HG02840 (cell line): ENCODE measurements around the gene CFAP298.

Source experiments
- ATAC-seq: cut with Tn5 transposase; IDR thresholded peaks from one replicate; pipeline ENCODE4 v1.9.1; 2021; ENCODE audit warnings: mild to moderate bottlenecking, moderate library complexity, moderate number of reproducible peaks; ENCODE audit not compliant: unreplicated experiment, low FRiP score

Gene CFAP298

GRCh38 chr21:32602099-32602498, 10.1 kb downstream of the CFAP298 start:
- no peak for ATAC-seq

DNA sequence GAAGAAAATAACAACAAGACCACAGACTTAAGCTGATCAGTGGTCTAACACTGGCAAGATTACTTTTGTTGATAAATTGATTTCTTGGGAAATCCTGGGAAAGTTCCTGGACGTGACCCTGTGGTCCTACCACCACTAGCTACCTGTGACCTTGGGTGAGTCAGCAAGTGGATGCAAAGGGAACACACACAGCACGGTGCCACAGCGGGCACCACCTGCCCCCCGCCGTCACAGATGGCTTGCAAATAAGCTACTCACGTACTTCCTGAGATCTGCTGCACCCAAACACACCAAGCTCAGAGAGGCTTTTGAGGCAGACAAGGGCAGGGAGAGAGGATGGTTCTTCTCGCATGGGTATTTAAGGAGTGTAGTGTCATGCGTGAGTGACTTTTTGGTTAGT, 12.7 kb downstream of the CFAP298 start:
- no peak for ATAC-seq

GRCh38 chr21:32599091-32599490, 13.1 kb downstream of the CFAP298 start:
- no peak for ATAC-seq

DNA sequence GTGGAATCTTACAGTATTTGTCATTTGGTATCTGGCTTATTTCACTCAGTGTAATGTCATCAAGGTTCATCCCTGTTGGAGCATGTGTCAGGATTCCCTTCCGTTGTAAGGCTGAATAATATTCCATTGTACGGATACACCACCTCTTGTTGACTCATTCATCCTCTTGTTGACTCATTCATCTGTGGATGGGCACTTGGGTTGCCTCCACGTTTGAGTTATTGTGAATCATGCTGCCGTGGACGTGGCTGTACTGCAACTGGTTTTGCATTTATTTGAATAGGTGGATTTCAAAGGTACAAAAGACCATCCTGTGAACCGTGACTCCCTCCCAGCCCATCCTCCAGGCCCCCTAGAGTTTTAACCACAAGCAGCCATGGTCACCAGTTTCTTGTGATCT, 15.0 kb downstream of the CFAP298 start:
- no peak for ATAC-seq

DNA sequence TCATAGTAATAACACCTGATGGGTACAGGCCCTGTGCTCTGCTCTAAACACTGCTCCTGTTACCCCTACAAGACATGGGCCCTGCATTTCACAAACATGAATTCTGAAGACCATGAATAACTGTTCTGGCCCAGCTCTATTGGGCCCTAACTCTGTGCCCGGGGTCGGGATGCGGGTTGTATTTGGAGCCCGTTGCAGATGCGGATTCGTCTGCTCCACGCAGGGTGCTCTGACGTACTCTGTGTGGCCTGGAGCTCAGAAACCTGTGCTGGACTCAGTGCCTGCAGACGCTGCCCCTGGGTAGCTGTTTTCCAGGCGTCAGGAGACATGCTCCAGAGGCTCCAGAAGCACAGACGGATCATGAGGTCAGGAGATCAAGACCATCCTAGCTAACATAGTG, 16.7 kb downstream of the CFAP298 start:
- no peak for ATAC-seq

- no peak for ATAC-seq
Observed at GRCh38 chr21:32593690-32594089, 18.5 kb downstream of the CFAP298 start.

DNA sequence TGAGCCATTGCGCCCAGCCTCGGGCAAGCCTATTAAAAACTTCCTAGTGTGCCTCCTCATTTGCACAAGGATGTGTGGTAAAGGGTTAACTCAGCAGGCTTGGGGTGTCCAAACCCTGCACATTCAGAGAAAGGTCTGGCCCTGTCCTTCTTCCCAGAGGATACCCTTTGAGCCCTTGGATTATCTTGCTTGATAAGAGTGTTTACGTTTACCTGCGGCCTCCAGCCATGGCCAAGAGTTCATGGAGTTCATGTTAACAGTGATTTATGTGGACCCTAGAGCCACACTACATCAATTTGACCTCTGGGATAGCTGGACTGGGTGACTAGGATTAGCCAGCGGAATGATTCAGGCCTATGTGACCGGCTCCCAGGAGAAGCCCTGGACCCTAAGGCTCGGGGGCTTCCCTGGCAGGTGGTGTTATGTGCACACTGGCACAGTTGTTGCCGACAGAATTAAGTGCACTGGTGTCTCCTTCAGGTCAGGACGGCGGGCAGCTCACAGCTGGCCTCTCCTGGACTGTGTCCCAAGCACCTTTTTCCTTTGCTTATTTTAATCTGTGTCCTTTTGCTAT, 19.2 kb downstream of the CFAP298 start:
- ATAC-seq: no peak

DNA sequence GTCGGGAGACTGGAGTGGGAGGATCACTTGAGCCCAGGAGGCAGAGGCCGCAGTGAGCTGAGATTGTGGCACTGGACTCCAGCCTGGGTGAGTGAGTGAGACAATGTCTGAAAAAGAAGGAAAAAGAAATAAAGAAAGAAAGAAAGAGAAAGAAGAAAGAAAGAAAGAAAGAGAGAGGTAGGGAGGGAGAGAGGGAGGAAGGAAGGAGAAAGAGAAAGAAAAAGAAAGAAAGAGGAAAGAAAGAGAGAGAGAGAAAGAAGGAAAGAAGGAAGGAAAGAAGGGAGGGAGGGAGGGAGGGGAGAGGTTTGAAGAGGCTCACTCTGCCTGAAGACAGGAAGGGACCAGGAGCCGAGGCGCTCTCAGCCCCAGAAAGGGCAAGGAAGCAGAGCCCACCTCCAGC, 22.0 kb downstream of the CFAP298 start:
- ATAC-seq: no peak

- ATAC-seq: no peak
Observed at GRCh38 chr21:32587651-32588050, 24.5 kb downstream of the CFAP298 start.

DNA sequence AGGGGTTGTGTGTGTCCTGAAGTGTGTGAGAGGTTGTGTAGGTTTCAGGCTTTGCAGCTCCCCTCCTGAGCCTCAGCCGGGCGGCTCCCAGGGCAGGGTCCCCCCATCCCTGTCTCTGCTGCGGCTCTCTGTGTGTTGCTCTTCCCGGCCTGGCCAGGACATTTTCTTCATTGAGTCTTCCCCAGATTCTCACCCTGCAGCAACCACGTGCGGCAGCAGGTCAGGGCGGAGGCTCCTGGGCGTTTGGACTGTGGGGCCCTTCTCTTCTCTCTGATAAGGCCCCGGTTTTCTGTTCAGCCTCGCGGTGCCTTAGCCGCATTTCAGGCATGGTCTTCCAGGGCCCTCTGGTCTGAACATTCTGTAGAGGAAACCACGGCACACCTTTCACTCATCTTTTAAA, 25.1 kb downstream of the CFAP298 start:
- ATAC-seq: no peak

DNA sequence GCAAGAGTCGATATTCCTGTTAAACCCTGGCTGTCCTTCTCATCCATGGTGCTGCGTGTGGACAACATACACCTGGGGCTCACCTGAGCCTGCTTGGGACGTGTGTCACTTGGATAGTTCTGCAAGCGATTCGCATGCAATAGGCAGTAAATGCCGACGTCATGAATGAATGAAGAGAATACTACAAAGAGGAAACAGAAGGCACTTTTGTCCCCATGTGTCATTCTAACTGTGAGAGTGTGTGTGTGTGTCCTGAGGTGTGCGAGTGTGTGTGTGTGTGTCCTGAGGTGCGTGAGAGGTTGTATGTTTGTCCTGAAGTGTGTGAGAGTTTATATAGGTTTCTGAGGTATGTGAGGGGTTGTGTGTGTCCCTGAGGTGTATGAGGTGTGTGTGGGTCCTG, 26.2 kb downstream of the CFAP298 start:
- no peak for ATAC-seq

DNA sequence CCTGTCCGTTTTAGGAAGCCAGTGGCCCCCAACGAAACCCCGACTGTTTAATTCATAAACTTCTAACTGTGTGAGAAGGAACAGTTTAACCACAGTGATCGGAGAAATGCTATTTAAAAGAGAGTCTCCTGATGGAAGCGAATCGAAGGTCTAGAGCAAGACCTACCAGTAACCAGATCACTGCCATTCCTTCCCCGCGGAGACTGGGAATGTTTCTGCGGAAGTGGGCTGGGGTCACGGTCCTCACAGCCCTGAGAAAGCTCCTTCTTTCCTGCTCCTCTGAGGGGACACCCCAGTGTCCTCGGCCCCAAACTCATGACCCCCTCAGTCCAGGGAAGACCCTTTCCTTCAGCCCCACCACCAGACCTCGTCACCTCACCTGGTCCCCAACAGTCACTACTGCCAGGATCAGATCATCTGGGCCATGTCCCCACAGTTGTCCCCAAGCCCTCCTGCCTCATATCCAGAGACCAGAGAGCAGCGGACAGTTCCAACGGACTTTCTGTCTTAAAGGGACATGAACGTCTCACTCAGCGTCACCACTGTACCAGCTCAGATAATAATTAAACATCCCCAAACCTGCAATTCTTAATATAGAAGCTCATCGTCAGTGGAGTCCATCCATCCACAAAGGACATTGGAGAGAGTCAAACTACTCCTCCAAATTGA, 27.0 kb downstream of the CFAP298 start, which contains the start of gene TCP10L:
TCP10L (minus strand) TSS at position 482 of the 669 bp plus-strand sequence. CDS start 1,219 bp downstream, outside the sequence.
- ATAC-seq: no peak

- no peak for ATAC-seq
Observed at GRCh38 chr21:32584472-32584871, 27.7 kb downstream of the CFAP298 start.

DNA sequence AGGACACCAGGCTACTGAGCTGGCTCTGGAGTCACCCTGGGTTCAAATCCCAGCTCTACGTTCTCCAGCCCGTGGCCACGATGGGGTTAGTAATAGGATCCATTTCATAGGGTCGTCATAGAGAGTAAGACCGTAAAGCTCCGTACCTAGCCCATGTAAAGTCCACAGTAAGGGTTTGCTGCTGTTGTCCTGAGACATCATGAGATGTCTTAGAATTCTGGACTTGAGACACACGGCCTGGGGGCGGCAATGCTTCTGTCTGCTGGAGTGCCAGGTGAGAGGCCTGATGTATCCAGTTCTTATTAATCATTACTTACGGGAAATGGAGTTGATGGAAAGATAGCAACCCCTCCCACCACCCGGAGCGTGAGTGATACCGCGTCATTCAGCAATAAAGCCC, 30.4 kb downstream of the CFAP298 start:
- no peak for ATAC-seq

GRCh38 chr21:32580949-32581348, 31.2 kb downstream of the CFAP298 start:
- no peak for ATAC-seq

- no peak for ATAC-seq
Observed at GRCh38 chr21:32578107-32578691, 34.0 kb downstream of the CFAP298 start.

DNA sequence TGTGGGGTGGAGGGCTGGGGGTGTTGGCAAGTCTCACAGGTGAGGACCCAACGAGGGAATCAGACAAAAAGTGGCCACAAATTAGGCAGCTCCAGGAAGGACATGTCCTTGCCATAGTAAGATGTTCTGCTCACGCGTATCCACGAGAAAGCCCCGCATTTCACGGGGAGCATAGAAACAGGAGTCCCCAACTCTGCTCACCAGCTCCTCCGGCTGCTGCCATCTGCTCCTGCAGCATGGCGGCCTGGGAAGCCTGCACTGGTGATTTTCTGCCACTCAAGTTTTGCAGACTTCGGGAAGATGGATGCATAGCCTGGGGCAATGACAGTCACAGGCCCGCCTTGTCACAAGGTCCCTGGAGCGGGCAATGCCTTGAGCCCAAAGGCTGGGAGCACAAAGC, 36.2 kb downstream of the CFAP298 start:
- ATAC-seq: no peak

GRCh38 chr21:32574946-32575925, 36.9 kb downstream of the CFAP298 start:
- no peak for ATAC-seq

DNA sequence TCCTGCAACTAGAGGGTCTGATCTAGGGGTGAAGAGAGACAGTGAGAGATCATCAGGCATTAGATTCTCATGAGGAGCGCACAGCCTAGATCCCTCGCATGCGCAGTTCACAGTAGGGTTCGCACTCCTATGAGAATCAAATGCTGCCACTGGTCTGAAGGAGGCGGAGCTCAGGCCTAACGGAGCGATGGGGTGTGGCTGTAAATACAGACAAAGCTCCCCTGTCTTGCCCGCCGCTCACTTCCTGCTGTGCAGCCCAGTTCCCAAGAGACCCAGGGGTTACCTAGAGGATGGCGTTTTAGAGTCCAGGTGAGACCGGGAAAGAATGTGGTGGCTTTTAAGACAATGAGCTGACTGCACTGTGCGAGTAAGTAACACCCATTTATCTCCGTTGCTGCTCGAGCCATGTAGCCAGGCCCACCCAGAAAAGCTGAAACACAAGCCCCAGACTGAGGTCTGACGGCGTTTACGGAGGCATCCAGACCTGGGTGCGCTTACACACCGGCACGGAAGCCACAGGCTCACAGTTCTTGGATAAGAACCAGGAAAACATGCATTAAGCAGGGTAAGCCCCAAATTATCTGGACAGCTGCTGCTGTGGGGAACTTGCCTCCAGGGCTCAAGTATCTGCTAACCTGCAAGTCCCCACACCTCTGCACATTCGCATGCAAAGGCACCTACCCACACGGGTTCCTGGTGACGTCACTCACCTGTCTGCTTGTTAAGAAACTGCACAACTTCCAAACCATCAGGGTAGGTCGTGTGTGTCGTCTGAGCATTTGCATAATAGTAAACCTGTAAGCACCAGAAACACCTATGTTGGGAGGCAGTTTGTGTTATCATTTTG, 39.4 kb downstream of the CFAP298 start:
- no peak for ATAC-seq

DNA sequence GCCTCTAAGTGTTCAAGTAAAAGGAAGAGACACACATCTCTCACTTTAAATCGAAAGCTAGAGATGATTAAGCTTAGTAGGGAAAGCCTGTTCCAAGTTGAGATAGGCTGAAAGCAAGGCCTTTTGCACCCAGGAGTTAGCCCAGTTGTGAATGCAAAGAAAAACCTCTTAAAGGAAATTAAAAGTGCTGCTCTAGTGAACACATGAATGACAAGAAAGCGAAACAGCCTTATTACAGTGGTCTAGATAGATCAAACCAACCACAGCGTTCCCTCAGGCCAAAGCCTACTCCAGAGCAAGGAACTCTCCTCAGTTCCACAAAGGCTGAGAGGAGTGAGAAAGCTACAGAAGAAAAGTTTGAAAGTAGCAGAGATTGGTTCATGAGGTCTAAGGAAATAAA, 41.7 kb downstream of the CFAP298 start:
- ATAC-seq: no peak
